Measurements from ENCODE around the gene WNT7B.

WNT7B gene

DNA sequence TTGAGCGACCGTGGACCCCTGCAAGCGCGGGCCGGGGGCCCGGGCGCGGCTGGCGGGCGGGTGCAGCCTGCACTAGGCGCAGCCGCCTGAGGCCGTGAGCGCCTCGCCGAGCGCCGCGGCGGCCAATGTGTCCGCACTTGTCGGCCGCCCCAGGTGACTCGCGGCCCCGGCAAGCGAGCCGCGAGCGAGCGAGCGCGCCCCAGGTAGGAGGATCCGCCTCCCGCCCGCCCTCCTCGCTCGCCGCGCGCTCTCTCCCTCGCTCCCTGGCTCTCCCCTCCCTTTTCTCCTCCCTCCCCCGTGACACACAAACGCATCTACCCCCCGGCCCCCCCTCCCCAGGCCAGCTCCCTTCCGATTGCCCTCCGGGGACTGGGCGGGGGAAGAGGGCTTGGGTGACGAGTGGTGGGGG lies at the start of gene WNT7B:
WNT7B (minus strand) TSS at position 160 of the 409 bp plus-strand sequence. CDS start 408 bp downstream, outside the sequence.
- no peaks in the 10 kb centered on the region for H3K9me3 Mint-ChIP-seq
- H3K4me1 Mint-ChIP-seq (ENCODE audit: low read depth) = peaks cover 5% of the 10 kb centered on the region
- no peak within 1 kb of the TSS for H3K4me3 Mint-ChIP-seq
- peaks cover 49% of the 10 kb centered on the region for H3K27me3 Mint-ChIP-seq
- H3K36me3 Mint-ChIP-seq (ENCODE audit: low read depth) = no peaks in the 10 kb centered on the region
- no peak within 1 kb of the TSS for H3K27ac Mint-ChIP-seq
- intact Hi-C loops (cut with micrococcal nuclease) = no loop called here

DNA sequence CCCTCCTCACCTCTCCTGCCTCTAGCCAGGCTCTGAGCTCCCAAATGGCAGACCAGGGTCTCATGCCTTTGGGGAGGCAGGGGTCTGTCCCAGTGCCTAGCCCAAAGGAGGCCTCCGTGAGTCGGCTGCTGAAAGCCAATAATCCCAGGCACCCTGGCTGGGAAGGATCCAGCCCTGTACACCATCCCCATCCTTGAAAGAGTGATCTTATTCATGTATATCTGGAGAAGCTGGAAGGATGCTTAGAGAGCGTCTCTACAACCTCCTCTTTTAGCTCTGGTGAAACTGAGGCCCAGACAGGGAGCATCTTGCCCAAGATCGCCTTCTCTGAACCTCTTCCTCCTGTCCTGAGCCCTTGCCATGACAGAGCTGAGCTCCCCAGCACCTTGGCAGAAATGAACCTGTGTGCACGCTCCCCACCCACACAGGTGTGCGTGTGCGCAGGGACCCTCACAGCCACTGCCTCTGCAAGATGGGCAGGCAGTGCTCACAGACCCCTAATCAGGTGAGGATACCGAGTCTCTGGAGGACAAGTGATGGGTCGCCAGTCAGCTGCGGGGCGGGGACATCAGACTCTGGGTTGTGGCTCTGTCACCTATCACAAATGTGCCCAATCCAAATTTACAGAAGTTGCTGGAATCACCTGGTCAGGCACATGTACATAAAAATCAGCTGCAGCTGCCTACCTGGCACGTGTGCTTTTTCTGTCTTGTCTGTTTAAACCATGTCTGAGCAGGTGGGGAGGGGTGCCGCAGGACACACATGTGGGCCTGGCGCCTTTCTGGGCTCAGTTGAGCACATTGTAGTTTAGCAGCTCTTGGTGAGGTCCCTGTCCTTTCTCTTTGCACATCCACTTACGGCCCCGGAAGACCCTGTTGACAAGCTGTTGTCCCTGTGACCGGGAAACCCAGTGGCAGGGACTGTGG lies 49.3 kb upstream of the WNT7B start:
- Mint-ChIP-seq H3K4me1 (ENCODE audit: low read depth) (peaks cover 24% of the 10 kb centered on the region), H3K27ac (peak overlapping the region; percentile 55), H3K36me3 (ENCODE audit: low read depth) (no peaks in the 10 kb centered on the region), H3K4me3 (peak overlapping the region; percentile 68), H3K9me3 (no peaks in the 10 kb centered on the region), H3K27me3 (peaks cover 41% of the 10 kb centered on the region)
- intact Hi-C loops (cut with micrococcal nuclease) = no loop called here

DNA sequence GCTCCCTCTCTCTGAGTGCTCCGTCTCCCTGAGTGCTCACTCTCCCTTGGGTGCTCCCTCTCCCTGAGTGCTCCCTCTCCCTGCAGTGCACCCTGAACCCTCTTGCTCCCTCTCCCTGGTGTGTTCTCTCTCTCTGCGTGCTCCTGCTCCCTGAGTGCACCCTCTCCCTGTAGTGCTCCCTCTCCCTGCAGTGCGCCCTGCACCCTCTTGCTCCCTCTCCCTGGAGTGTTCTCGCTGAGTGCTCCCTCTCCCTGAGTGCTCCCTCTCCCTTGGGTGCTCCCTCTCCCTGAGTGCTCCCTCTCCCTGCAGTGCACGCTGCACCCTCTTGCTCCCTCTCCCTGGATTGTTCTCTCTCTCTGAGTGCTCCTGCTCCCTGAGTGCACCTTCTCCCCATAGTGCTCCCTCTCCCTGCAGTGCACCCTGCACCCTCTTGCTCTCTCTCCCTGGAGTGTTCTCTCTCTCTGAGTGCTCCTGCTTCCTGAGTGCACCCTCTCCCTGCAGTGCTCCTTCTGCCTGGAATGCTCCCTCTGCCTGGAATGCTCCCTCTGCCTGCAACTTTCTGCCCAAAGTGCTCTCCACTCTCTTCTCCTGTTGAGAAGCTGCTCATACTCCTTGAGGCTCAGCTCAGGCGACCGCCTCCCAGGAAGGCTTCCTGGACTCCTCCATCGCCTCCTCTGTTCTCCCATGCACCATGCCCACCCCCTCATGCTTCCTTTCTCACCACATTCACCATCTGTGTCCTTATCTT lies 48.4 kb upstream of the WNT7B start:
- H3K4me3 Mint-ChIP-seq = no peak overlapping the region
- no peak overlapping the region for H3K27ac Mint-ChIP-seq
- H3K4me1 Mint-ChIP-seq (ENCODE audit: low read depth) = peaks cover 24% of the 10 kb centered on the region
- intact Hi-C loops (cut with micrococcal nuclease) = no loop called here
- no peaks in the 10 kb centered on the region for H3K9me3 Mint-ChIP-seq
- H3K27me3 Mint-ChIP-seq = peaks cover 41% of the 10 kb centered on the region
- H3K36me3 Mint-ChIP-seq (ENCODE audit: low read depth) = no peaks in the 10 kb centered on the region

DNA sequence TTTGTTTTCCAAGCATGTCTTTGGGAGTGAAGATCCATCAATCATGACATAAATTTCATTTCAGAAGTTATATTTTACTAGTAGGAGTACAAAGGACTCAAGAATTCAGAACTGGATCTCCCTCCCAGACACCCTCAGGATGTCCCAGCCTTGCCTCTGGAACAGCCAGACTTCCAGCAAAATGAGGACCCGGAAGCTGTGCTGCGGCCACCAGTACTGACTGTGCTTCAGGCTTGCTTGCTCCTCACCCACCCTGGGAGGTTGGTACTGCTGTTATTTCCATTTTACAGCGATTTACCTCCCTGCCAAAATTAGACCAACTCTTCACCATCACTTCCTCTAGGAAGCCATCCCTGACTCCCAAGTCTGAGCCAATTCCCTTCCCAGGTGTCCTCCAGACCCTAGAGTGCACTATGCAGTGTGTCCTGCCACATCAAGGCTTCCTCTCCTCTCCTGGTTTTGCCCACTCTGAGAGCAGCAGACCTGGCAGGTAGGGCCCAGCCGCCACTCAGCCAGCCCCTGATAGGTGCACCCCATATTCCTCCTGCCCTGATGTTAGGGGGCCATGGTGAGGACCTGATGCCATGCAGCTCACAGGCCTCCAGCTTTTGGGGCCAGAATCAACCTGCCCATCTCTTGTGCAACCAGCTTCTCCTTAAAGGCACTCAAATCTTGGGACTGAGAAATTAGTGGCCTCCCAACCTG lies 47.3 kb upstream of the WNT7B start:
- H3K27me3 Mint-ChIP-seq = peaks cover 41% of the 10 kb centered on the region
- intact Hi-C loops (cut with micrococcal nuclease) = no loop called here
- H3K4me1 Mint-ChIP-seq (ENCODE audit: low read depth) = peaks cover 28% of the 10 kb centered on the region
- no peak overlapping the region for H3K27ac Mint-ChIP-seq
- H3K36me3 Mint-ChIP-seq (ENCODE audit: low read depth) = no peaks in the 10 kb centered on the region
- no peaks in the 10 kb centered on the region for H3K9me3 Mint-ChIP-seq
- no peak overlapping the region for H3K4me3 Mint-ChIP-seq

DNA sequence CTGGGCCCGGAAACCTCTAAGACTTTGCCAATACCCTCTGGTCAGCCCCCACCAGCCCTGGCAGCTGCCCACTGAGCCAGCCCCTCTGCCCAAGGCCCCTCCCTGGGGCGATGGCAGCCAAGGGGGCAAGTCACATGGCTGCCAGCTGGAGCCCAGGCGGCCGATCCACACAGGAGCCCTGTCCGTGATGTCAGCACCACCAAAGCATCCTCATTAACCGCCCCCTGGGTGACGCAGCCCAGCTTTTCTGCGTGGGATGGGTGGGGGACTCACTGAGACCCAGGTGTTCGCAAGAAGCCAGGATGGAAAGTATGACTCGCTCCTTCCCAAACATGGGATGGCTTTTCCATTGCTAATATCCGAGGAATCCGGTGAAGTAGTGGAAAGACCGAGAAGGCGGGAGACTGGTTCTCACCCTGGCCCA lies 46.6 kb upstream of the WNT7B start:
- Mint-ChIP-seq H3K27me3 (peaks cover 41% of the 10 kb centered on the region), H3K36me3 (ENCODE audit: low read depth) (no peaks in the 10 kb centered on the region), H3K4me3 (no peak overlapping the region)

DNA sequence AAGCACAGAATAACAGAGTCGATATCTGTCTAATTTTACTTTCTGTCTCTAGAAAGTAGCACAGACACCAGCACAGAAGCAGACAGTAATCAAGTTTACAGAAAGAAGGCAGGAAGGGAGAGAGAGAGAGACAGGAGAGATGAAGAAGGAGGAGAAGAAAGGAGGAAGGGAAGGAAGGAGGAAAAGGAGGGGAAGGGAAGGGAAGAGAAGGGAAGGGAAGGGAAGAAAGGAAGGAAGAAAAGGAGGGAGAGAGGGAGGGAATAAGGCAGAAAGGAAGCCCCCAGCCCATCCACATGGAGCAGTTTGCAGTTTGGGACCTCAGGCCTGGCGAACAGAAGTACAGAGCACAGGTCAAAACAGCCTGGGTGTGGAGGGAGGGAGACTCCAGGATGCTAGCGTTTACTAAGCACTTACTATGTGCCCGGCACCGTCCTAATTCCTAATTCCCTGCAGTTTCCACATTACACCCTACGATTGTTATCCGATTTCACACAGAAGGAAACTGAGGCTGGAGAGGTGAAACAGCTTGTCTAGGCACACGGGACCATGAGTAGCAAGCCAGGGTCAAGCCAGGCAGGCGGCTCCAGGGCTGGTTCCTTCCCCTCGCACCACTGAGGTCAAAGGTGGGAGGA lies 46.0 kb upstream of the WNT7B start:
- Mint-ChIP-seq H3K27me3 (peaks cover 35% of the 10 kb centered on the region), H3K4me3 (no peak overlapping the region), H3K4me1 (ENCODE audit: low read depth) (peaks cover 28% of the 10 kb centered on the region), H3K9me3 (no peaks in the 10 kb centered on the region), H3K27ac (no peak overlapping the region), H3K36me3 (ENCODE audit: low read depth) (no peaks in the 10 kb centered on the region)
- intact Hi-C loops (cut with micrococcal nuclease) = no loop called here

More for the DNA sequence above, 46.6 kb upstream of the WNT7B start:
- no peaks in the 10 kb centered on the region for H3K9me3 Mint-ChIP-seq
- intact Hi-C loops (cut with micrococcal nuclease) = no loop called here
- peaks cover 29% of the 10 kb centered on the region for H3K4me1 Mint-ChIP-seq (ENCODE audit: low read depth)
- H3K27ac Mint-ChIP-seq = no peak overlapping the region

DNA sequence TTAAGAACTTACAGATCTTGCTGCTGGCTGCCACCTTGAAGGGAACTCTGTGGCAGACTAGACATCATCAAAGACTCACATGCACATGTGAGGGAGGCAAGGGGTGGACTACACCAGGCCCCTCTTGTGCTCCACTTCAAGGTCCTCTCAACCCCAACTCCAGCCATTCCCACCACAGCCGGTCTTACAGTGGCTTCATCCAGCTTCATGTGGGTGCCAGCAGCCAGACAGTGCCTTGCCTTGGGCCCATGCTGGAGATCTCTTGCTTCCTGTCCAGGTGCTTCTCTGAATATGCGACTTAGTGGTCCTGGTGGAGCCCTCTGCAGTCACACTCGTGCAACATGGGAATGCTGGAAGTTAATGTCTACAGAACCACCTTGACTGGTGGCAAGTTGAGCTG lies 44.6 kb upstream of the WNT7B start:
- Mint-ChIP-seq H3K36me3 (ENCODE audit: low read depth) (no peaks in the 10 kb centered on the region), H3K9me3 (no peaks in the 10 kb centered on the region), H3K27ac (no peak overlapping the region), H3K27me3 (peaks cover 28% of the 10 kb centered on the region), H3K4me1 (ENCODE audit: low read depth) (peaks cover 23% of the 10 kb centered on the region), H3K4me3 (no peak overlapping the region)
- intact Hi-C loops (cut with micrococcal nuclease) = no loop called here

DNA sequence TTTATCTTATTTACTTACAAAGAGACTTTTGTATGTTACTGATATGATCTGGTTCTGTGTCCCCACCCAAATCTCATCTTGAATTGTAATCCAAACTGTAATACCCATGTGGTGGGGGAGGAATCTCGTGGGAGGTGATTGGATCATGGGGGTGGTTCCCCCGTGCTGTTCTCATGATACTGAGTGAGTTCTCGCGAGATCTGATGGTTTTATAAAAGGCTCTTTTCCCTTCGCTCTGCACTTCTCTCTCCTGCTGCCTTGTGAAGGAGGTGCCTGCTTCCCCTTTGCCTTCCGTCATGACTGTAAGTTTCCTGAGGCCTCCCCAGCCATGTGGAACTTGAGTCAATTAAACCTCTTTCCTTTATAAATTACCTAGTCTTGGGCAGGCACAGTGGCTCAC lies 42.4 kb upstream of the WNT7B start:
- no peak overlapping the region for H3K4me3 Mint-ChIP-seq
- peak overlapping the region; percentile 56 for H3K27ac Mint-ChIP-seq
- no peaks in the 10 kb centered on the region for H3K9me3 Mint-ChIP-seq
- peaks cover 20% of the 10 kb centered on the region for H3K4me1 Mint-ChIP-seq (ENCODE audit: low read depth)
- intact Hi-C loops (cut with micrococcal nuclease) = no loop called here
- peaks cover 9% of the 10 kb centered on the region for H3K27me3 Mint-ChIP-seq
- no peaks in the 10 kb centered on the region for H3K36me3 Mint-ChIP-seq (ENCODE audit: low read depth)

DNA sequence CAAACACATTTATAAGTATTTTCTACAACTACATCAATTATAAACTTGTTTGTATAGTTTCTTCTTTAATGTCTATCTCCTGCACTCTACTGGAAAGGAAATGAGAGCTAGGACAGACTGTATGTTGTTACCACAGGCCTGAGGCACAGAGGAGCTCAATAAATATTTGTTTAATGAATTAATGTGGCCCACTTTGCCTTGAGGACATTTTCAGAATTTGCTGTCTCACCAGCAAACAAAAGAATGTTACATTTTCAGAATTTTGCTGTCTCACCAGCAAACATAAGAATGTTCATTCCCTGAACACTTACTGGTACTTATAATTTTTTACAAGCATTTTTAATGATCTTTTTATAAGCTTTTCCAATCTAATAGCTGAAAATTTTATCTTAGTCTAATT lies 41.9 kb upstream of the WNT7B start:
- Mint-ChIP-seq H3K4me3 (no peak overlapping the region), H3K27ac (no peak overlapping the region), H3K36me3 (ENCODE audit: low read depth) (peaks cover 3% of the 10 kb centered on the region), H3K9me3 (no peaks in the 10 kb centered on the region), H3K27me3 (peaks cover 6% of the 10 kb centered on the region), H3K4me1 (ENCODE audit: low read depth) (peaks cover 25% of the 10 kb centered on the region)
- intact Hi-C loops (cut with micrococcal nuclease) = no loop called here

DNA sequence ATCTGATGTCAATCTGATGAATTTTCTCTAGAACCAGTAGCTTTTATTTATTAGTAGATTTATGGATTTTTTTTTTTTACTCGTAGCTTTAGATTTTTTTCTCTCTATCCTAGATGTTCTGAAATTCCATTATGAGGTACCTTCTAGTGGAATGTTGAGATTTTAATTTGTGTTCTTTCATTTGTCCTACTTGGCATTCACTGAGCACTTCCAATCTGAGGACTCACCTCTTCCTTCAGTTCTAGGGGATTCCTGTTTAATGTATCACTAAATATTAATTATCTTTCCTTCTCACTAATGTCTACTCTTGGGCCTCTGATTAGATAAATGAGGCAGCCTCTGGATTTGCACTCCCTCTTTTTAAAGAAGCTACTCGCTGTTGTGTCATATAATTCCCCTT lies 40.2 kb upstream of the WNT7B start:
- Mint-ChIP-seq H3K9me3 (no peaks in the 10 kb centered on the region), H3K4me3 (no peak overlapping the region), H3K4me1 (ENCODE audit: low read depth) (peaks cover 41% of the 10 kb centered on the region), H3K36me3 (ENCODE audit: low read depth) (peaks cover 13% of the 10 kb centered on the region), H3K27ac (no peak overlapping the region), H3K27me3 (no peaks in the 10 kb centered on the region)
- intact Hi-C loops (cut with micrococcal nuclease) = no loop called here

DNA sequence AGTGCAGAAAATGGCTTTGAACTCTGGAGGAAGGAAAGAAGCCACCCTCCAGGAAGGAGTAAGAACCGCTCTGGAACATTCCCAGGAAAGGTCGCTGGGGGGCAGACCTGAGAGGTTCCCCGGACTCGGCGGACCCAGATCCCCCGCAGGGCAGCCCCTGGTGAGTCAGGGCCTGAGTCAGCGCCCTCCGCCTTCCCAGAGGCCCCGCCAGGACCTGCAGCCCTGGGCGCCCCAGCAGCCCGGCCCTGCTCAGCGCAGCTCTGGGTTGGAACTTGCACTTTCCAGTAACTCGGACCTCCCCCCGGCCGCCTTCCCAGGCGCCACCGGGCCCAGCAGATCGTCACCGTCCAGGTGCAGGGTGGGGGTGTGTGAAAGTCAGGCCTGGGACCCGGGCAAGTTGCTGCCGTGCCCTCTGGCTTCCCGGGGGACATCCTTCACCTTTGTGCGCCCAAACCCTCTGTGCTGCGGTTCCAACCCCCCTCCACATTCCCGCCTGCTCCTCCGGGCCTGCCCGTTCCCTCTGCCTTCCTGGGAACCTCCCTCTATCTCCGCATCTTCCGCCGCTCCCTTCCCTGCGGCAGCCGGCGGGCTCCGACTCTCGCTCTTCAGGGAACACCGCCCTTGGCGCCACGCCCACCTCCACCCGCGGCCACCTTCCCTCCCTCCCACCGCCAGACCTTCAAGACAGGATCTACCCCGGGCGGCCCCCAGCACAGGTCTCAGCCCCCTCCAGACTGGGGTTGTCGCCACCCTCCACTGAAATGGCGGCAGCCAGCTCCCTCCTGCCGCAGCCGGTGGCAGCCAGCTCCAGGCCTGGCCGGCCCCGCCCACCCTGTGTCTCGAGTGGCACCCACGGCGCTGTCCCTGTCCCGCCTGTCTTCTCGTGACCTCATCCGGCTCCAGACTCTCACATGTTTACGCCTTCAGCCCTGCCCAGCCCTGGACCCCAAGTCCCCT lies 36.8 kb upstream of the WNT7B start:
- intact Hi-C loops (cut with micrococcal nuclease) = loop anchor here (2.0 kb wide), 2 partner anchors 21 to 59 kb away; no protein-coding TSS in a partner anchor
- H3K36me3 Mint-ChIP-seq (ENCODE audit: low read depth) = peaks cover 24% of the 10 kb centered on the region
- H3K4me3 Mint-ChIP-seq = peak overlapping the region; percentile 87
- H3K27me3 Mint-ChIP-seq = no peaks in the 10 kb centered on the region
- H3K9me3 Mint-ChIP-seq = peaks cover 20% of the 10 kb centered on the region
- peaks cover 41% of the 10 kb centered on the region for H3K4me1 Mint-ChIP-seq (ENCODE audit: low read depth)
- H3K27ac Mint-ChIP-seq = peak overlapping the region; percentile 96

DNA sequence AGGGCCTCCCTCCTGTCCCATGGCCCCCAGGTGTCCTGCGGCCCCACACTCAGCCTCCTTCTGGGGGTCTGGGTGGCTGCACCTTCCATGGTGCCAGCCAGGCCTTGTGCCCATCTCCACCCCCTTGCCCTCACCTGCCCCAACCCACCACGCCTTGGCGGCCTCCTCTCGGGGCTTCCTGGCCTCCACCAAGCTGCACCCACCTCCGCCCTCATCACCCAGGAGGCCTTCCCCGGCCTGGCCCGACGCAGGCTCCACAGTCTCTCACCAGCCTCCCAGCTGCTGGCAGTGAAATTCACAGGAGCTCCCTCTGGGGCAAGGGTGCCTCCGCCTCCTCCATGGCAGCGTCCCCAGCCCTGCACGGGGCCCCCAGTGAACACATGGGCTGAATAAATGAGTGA lies 35.9 kb upstream of the WNT7B start:
- intact Hi-C loops (cut with micrococcal nuclease) = no loop called here
- Mint-ChIP-seq H3K4me1 (ENCODE audit: low read depth) (peaks cover 47% of the 10 kb centered on the region), H3K4me3 (peak overlapping the region; percentile 87), H3K27ac (peak overlapping the region; percentile 96), H3K27me3 (no peaks in the 10 kb centered on the region), H3K9me3 (peaks cover 20% of the 10 kb centered on the region), H3K36me3 (ENCODE audit: low read depth) (peaks cover 24% of the 10 kb centered on the region)
